Karpas-422 (cell line): ENCODE results near the gene MTIF3. TPM values are rescaled to one million over a fixed set of nuclear protein-coding genes. Genes with fewer than 3 reads are reported as not detected.

ENCODE experiments used
- DNase-seq: peaks from one replicate; pipeline ENCODE4 v3.0.0-alpha.2; 2015
- H2AFZ ChIP-seq: fragments of 200-600 bp; sonication (generic); 2 replicates; pipeline ENCODE4 v1.6.1; 2014; ENCODE audit warnings: antibody characterized with exemption, low read length, mixed read lengths
- H3K27ac ChIP-seq: fragments of 200-600 bp; sonication (generic); 2 replicates; pipeline ENCODE4 v1.5.1; 2014; ENCODE audit warnings: mild to moderate bottlenecking, low read length, moderate library complexity
- H3K27me3 ChIP-seq: fragments of 200-600 bp; sonication (generic); 2 replicates; pipeline ENCODE4 v1.6.1; 2014; ENCODE audit warnings: low read length, mixed read lengths
- H3K36me3 ChIP-seq: fragments of 200-600 bp; sonication (generic); 2 replicates; pipeline ENCODE4 v1.6.1; 2014; ENCODE audit warnings: low read length, mixed read lengths; ENCODE audit not compliant: insufficient read depth
- H3K4me1 ChIP-seq: fragments of 200-600 bp; sonication (generic); 2 replicates; pipeline ENCODE4 v1.6.1; 2014; ENCODE audit warnings: mild to moderate bottlenecking, low read length, mixed read lengths
- H3K4me2 ChIP-seq: fragments of 200-600 bp; sonication (generic); 2 replicates; pipeline ENCODE4 v1.6.1; 2014; ENCODE audit warnings: low read length, low read depth, mild to moderate bottlenecking; ENCODE audit not compliant: poor library complexity, severe bottlenecking
- H3K4me3 ChIP-seq: fragments of 200-600 bp; sonication (generic); 2 replicates; pipeline ENCODE4 v1.5.1; 2014; ENCODE audit warnings: mild to moderate bottlenecking, antibody characterized with exemption, low read length, mixed read lengths
- H3K79me2 ChIP-seq: fragments of 200-600 bp; sonication (generic); 2 replicates; pipeline ENCODE4 v1.6.1; 2014; ENCODE audit warnings: mild to moderate bottlenecking, low read length, mixed read lengths
- H3K9ac ChIP-seq: fragments of 200-600 bp; sonication (generic); 2 replicates; pipeline ENCODE4 v1.6.0; 2014; ENCODE audit warnings: low read length
- H3K9me2 ChIP-seq: fragments of 200-600 bp; sonication (generic), shearing (Covaris generic); replicated peaks from 2 replicates; pipeline ENCODE4 v1.6.0; 2014; ENCODE audit warnings: mild to moderate bottlenecking, low read length, moderate library complexity; ENCODE audit not compliant: insufficient read depth
- H3K9me3 ChIP-seq: fragments of 300-700, 200-600 bp; sonication (generic); 2 replicates; pipeline ENCODE4 v1.6.1; 2014; ENCODE audit warnings: low read length, mixed read lengths
- H4K20me1 ChIP-seq: fragments of 200-600 bp; sonication (generic); 2 replicates; pipeline ENCODE4 v1.6.1; 2014; ENCODE audit warnings: mild to moderate bottlenecking, antibody characterized with exemption, low read length, low read depth; ENCODE audit not compliant: insufficient read depth
- total RNA-seq: library from RNA; depleted of rRNA; stranded (reverse); fragments of >200 nt; shearing (Covaris generic); gene quantifications from 2 replicates; pipeline ENCODE4 v1.2.3, GENCODE V29; 2014; ENCODE audit warnings: low replicate concordance

Gene MTIF3
- total RNA-seq, 1 experiment from 2014 or later, result 44.9 TPM

DNA sequence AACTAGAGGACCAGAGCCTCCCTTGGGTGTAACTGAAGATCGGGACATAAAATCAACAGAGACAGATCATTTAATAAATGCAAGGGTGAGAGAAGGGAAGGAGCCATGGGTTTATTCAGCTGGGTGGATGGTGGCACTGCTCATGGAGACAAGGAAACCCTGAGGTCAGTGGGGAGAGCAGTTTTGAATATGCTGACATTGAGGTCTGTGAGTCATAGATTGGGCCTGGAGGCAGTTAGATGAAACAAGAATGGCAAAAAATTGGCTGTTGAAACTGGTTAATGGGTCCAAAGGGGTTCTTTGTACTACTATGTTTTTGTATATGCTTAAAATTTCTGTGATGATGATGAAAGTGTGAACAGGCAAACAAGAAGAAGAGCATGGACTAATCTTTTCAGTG, 31.0 kb downstream of the MTIF3 start:
- Histone ChIP-seq H2AFZ (no peak overlapping the region), H3K36me3 (no peaks in the 10 kb centered on the region), H3K9me3 (no peaks in the 10 kb centered on the region), H4K20me1 (no peaks in the 10 kb centered on the region), H3K4me1 (peaks cover 14% of the 10 kb centered on the region), H3K79me2 (no peaks in the 10 kb centered on the region), H3K27me3 (no peaks in the 10 kb centered on the region), H3K9ac (no peak overlapping the region), H3K27ac (no peak overlapping the region), H3K9me2 (no peaks in the 10 kb centered on the region), H3K4me3 (no peak overlapping the region), H3K4me2 (no peak overlapping the region)
- DNase-seq, result no peak

DNA sequence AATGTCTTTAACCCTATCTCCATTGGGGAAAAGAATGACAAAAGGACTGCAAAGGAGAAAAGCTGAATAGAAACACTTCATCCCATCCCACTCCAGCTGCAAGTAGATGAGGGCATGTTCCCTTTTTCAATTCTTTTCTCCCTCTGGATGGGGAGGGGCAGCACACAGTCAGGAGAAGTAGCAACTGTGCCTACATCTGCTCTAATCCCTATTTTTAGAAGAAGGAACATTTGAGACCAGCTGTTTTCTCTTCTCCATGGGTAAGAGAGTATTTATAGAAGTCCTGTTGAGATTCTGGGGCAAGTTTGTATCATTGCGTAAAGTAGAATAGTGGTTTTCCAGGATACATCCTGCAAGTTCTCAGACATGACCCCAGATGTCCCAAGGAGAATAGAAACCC, 35.2 kb downstream of the MTIF3 start:
- H4K20me1 ChIP-seq, result no peaks in the 10 kb centered on the region
- no peak overlapping the region for H3K4me2 ChIP-seq
- H3K27ac ChIP-seq, result no peak overlapping the region
- no peaks in the 10 kb centered on the region for H3K27me3 ChIP-seq
- no peak overlapping the region for H2AFZ ChIP-seq
- H3K36me3 ChIP-seq, result no peaks in the 10 kb centered on the region
- H3K79me2 ChIP-seq, result no peaks in the 10 kb centered on the region
- H3K4me3 ChIP-seq, result no peak overlapping the region
- no peak overlapping the region for H3K9ac ChIP-seq
- DNase-seq, result no peak
- no peaks in the 10 kb centered on the region for H3K9me3 ChIP-seq
- H3K9me2 ChIP-seq, result no peaks in the 10 kb centered on the region
- H3K4me1 ChIP-seq, result peaks cover 12% of the 10 kb centered on the region

GRCh38 chr13:27411341-27411740, 39.0 kb downstream of the MTIF3 start:
- no peak overlapping the region for H2AFZ ChIP-seq
- no peaks in the 10 kb centered on the region for H3K9me2 ChIP-seq

DNA sequence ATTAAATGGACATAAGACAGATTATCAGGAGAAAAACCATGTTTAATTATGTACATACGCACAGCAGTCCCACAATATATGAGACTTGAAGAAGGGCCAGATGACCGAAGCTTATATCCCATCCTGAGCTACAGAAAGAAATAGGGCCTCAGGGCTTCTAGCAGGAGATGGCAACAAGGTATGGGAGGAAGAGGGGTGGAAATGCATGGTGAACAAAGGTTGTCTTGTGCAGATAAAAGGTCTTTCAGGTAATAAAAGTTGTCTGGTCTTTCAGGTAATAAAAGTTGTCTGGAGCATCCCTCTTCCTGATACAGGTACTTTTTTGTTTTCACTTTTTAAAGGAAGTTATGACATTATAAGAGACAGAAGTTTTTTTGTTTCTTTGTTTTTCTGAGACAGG, 41.4 kb downstream of the MTIF3 start:
- Histone ChIP-seq H3K9me2 (no peaks in the 10 kb centered on the region), H3K4me2 (no peak overlapping the region)
- no peak for DNase-seq

More at GRCh38 chr13:27411341-27411740, 39.0 kb downstream of the MTIF3 start:
- H3K79me2 ChIP-seq, result no peaks in the 10 kb centered on the region
- H3K36me3 ChIP-seq, result no peaks in the 10 kb centered on the region
- no peak overlapping the region for H3K27ac ChIP-seq
- no peaks in the 10 kb centered on the region for H3K27me3 ChIP-seq
- no peaks in the 10 kb centered on the region for H4K20me1 ChIP-seq
- peaks cover 11% of the 10 kb centered on the region for H3K4me1 ChIP-seq
- H3K9ac ChIP-seq, result no peak overlapping the region
- no peak overlapping the region for H3K4me3 ChIP-seq
- no peak overlapping the region for H3K4me2 ChIP-seq
- no peak for DNase-seq
- no peaks in the 10 kb centered on the region for H3K9me3 ChIP-seq

GRCh38 chr13:27408074-27408473, 42.3 kb downstream of the MTIF3 start:
- Histone ChIP-seq H3K4me3 (no peak overlapping the region), H4K20me1 (no peaks in the 10 kb centered on the region), H3K36me3 (no peaks in the 10 kb centered on the region), H3K79me2 (no peaks in the 10 kb centered on the region), H3K9me3 (no peaks in the 10 kb centered on the region), H3K9ac (no peak overlapping the region), H3K27me3 (no peaks in the 10 kb centered on the region), H3K9me2 (no peaks in the 10 kb centered on the region), H3K4me2 (no peak overlapping the region), H3K4me1 (peaks cover 11% of the 10 kb centered on the region), H3K27ac (no peak overlapping the region), H2AFZ (no peak overlapping the region)
- no peak for DNase-seq

More for the DNA sequence above, 41.4 kb downstream of the MTIF3 start:
- H4K20me1 ChIP-seq, result no peaks in the 10 kb centered on the region
- H3K4me1 ChIP-seq, result peaks cover 11% of the 10 kb centered on the region
- H3K27ac ChIP-seq, result no peak overlapping the region
- H3K4me3 ChIP-seq, result no peak overlapping the region
- H3K27me3 ChIP-seq, result no peaks in the 10 kb centered on the region
- no peaks in the 10 kb centered on the region for H3K79me2 ChIP-seq
- H2AFZ ChIP-seq, result no peak overlapping the region
- no peaks in the 10 kb centered on the region for H3K36me3 ChIP-seq
- H3K9me3 ChIP-seq, result no peaks in the 10 kb centered on the region
- H3K9ac ChIP-seq, result no peak overlapping the region

- Histone ChIP-seq H3K36me3 (no peaks in the 10 kb centered on the region), H2AFZ (no peak overlapping the region), H3K4me2 (no peak overlapping the region), H3K79me2 (no peaks in the 10 kb centered on the region), H3K27ac (no peak overlapping the region), H3K4me1 (peaks cover 6% of the 10 kb centered on the region), H3K9ac (no peak overlapping the region), H4K20me1 (no peaks in the 10 kb centered on the region), H3K4me3 (no peak overlapping the region), H3K9me2 (no peaks in the 10 kb centered on the region), H3K9me3 (no peaks in the 10 kb centered on the region), H3K27me3 (no peaks in the 10 kb centered on the region)
- DNase-seq, result peak; percentile 77
Measured at GRCh38 chr13:27406178-27406939, 44.0 kb downstream of the MTIF3 start.

DNA sequence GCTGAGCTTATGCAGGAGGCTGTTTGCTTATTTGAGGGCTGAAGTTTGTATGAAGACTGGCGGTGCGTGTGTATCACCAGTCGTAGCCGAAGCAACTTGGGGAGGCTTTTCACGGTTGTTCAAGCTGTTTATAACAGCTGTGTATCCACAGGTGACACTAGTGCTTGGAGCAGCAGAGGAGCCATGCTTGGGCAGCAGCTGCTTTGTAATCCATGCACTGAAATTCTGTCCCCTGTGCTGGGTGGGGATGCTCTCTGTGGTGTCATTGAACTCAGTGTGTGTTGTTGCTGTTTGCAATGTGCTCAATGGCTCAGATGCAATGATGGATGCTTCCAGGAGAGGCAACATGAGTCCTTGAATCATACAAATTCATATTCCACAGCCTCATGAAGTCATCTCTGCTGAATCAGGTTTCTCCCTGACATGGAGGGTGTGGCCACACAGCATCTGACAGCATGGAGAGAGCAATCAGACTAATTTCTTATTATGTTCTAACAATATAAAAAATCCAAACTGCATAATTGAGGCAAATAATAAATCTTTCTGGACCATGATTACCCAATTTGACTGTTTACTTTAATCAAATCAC, 44.7 kb downstream of the MTIF3 start:
- Histone ChIP-seq H4K20me1 (no peaks in the 10 kb centered on the region), H2AFZ (no peak overlapping the region), H3K9me2 (no peaks in the 10 kb centered on the region), H3K9ac (no peak overlapping the region), H3K27me3 (no peaks in the 10 kb centered on the region), H3K4me2 (no peak overlapping the region), H3K79me2 (no peaks in the 10 kb centered on the region), H3K27ac (no peak overlapping the region), H3K36me3 (no peaks in the 10 kb centered on the region), H3K4me3 (no peak overlapping the region), H3K9me3 (no peaks in the 10 kb centered on the region), H3K4me1 (peaks cover 10% of the 10 kb centered on the region)
- no peak for DNase-seq

DNA sequence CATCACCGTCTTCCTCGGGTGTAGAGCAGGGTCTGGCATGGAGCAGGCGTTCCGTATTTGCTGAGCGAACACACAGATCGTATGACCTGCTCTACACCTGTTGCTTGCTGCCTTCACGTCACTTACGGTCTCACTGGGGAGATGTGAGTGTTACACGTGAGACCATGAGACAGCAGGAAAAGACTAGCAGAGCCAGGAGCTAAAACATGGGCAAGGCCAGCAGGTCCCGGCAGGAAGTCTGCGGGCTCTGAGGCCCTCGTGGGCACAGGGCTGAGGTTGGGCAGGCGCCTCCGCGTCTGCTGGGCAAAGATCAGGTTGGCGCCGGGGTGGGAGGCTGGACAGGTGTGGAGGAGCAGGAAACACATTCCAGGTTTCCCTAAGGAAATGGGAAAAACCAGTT, 45.7 kb downstream of the MTIF3 start:
- Histone ChIP-seq H3K27ac (no peak overlapping the region), H3K4me1 (peaks cover 9% of the 10 kb centered on the region), H3K9me2 (no peaks in the 10 kb centered on the region), H3K4me3 (no peak overlapping the region), H3K9me3 (no peaks in the 10 kb centered on the region), H4K20me1 (no peaks in the 10 kb centered on the region), H3K79me2 (no peaks in the 10 kb centered on the region), H3K27me3 (no peaks in the 10 kb centered on the region), H3K36me3 (no peaks in the 10 kb centered on the region), H2AFZ (no peak overlapping the region), H3K4me2 (no peak overlapping the region), H3K9ac (no peak overlapping the region)
- DNase-seq, result no peak
